ENCODE measurements around the gene CCER1. TPM values are rescaled to one million over a fixed set of nuclear protein-coding genes. Genes with fewer than 3 reads are reported as not detected.

The CCER1 gene, protein sequence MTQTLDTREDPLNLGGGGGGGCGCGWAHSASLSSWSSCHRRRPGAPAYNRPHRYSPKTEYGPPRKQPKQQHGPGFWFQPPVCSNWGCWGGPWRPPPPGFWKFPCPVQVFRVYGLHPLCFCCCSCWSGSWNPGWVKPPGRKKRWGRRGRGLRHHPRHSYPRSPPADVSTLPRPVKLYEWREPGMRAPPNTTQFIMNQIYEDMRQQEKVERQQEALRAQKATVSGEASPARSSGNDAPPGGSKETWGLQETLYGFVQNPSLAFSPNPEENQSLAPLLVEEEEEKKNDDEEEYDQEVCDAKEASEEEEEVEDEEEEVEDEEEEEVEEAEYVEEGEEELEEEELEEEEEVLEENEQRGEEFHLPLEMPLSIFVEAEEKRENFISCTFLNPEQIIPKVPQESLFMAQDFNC
- polyA plus RNA-seq (2011; rRNA removed) (not detected in 2 replicates), polyA minus RNA-seq (2011; rRNA and poly(A)+ RNA removed) (not detected in 2 replicates)

DNA sequence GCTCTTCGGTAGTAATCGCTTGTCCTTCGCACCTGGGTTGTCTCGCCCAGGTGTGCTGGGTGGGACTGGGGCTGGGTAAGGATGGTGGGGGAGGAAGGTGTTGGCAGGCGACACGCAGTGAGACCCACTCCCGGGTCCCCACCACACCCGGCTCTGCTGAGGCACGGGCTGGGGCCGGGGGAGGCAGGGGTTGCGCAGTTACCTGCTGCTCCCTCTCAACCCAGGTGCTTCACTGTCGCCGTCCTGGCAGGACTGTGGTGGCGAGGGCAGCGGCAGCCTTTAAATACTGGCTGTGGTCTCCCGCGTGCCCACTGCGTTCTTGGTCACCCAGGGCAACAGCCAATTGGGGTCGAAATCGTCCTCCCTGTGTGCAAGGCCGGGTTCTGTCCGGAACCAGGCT lies at the start of gene CCER1:
Gene CCER1, minus strand, starts transcription at position 256 of the 400 bp plus-strand sequence. CDS start 434 bp downstream, outside the sequence.
- peaks cover 16% of the 10 kb centered on the region for H3K9me3 ChIP-seq (ENCODE audit: control insufficient read depth, insufficient read depth, low read length)
- no peak within 1 kb of the TSS for H3K4me3 ChIP-seq (ENCODE audit: low read depth, low read length)
- H3K27me3 ChIP-seq (ENCODE audit: control insufficient read depth, insufficient read depth, low read length): no peaks in the 10 kb centered on the region
- DNase-seq (ENCODE audit: low read depth, low spot score): no peak
- no peak within 1 kb of the TSS for H3K27ac ChIP-seq (ENCODE audit: low read depth, low read length)
- POLR2A ChIA-PET: no interaction called here
- CTCF ChIA-PET: no interaction called here
- TF ChIP-seq, protein P1, sequence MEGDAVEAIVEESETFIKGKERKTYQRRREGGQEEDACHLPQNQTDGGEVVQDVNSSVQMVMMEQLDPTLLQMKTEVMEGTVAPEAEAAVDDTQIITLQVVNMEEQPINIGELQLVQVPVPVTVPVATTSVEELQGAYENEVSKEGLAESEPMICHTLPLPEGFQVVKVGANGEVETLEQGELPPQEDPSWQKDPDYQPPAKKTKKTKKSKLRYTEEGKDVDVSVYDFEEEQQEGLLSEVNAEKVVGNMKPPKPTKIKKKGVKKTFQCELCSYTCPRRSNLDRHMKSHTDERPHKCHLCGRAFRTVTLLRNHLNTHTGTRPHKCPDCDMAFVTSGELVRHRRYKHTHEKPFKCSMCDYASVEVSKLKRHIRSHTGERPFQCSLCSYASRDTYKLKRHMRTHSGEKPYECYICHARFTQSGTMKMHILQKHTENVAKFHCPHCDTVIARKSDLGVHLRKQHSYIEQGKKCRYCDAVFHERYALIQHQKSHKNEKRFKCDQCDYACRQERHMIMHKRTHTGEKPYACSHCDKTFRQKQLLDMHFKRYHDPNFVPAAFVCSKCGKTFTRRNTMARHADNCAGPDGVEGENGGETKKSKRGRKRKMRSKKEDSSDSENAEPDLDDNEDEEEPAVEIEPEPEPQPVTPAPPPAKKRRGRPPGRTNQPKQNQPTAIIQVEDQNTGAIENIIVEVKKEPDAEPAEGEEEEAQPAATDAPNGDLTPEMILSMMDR (IDR thresholded peaks at IDR 0.05; ENCODE audit: low read depth, low read length): no peak

DNA sequence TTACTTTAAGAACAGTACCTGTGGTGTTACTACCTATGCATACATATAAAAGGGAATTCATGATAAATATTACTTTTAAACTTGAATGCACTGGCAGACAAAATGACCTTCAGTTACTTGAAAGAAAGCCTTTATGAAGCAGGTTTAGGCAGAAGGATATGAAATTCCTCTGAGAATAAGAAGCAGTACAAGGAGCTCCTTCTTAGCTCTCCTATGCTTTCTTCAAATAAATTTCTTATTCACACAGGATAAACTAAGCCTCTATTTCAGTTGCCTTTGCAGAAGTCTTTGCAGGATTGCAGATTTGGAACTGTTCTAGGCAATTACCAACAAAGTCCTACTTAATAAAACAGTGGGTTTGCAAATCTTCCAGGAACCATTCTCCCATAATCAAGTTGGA lies 48.8 kb upstream of the CCER1 start:
- no peaks in the 10 kb centered on the region for H3K9me3 ChIP-seq (ENCODE audit: control insufficient read depth, insufficient read depth, low read length)
- TF ChIP-seq, protein P1 (IDR thresholded peaks at IDR 0.05; ENCODE audit: low read depth, low read length): no peak
- H3K27me3 ChIP-seq (ENCODE audit: control insufficient read depth, insufficient read depth, low read length): no peaks in the 10 kb centered on the region
- CTCF ChIA-PET: no interaction called here
- no peak overlapping the region for H3K4me3 ChIP-seq (ENCODE audit: low read depth, low read length)
- POLR2A ChIA-PET: no interaction called here
- no peak for DNase-seq (ENCODE audit: low read depth, low spot score)
- H3K27ac ChIP-seq (ENCODE audit: low read depth, low read length): no peak overlapping the region

DNA sequence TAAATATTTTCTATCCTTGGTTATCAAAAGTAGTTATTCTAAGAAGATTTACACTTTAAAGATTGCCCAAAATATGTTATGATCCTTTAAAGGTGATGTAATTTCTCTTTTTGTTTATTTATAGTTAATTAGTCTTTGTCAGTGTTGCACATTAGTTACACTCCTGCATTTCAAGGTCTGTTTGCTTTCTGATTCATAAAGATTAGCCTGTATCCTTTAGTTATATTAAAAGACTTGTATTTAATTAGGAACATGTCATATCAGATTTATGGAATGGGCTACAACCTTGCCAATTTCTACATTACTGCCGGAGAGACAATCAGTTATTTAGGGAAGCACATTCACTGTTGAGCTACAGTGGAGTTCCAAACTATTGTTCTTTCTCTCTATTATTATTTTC lies 46.3 kb upstream of the CCER1 start:
- no peak for DNase-seq (ENCODE audit: low read depth, low spot score)
- H3K4me3 ChIP-seq (ENCODE audit: low read depth, low read length): no peak overlapping the region
- CTCF ChIA-PET: no interaction called here

DNA sequence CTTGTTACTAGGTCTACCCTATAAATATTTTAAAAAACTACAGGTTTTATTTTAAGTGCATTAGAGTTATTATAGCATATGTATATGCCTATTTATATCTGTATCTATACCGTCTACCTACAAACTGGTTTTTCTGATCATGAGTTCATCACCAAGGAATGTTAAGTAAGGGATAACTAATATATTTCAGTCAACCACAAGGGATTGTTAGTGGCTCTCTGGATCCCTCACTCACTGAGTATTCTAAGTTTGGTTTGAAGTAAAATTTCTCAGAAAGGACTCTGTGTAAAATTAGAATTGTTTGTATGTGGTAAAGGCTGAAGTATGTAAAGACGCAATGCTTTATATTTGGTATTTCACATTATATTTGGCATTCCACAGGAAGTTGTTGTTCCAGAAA lies 45.0 kb upstream of the CCER1 start:
- Histone ChIP-seq H3K27me3 (ENCODE audit: control insufficient read depth, insufficient read depth, low read length) (no peaks in the 10 kb centered on the region), H3K27ac (ENCODE audit: low read depth, low read length) (no peak overlapping the region), H3K4me3 (ENCODE audit: low read depth, low read length) (no peak overlapping the region), H3K9me3 (ENCODE audit: control insufficient read depth, insufficient read depth, low read length) (no peaks in the 10 kb centered on the region)
- CTCF ChIA-PET: interaction anchor here (0.6 kb wide), 2 partner anchors 22 to 113 kb away, joined by 3 read pairs; no protein-coding TSS in a partner anchor
- POLR2A ChIA-PET: no interaction called here
- DNase-seq (ENCODE audit: low read depth, low spot score): no peak
- TF ChIP-seq, protein P1 (IDR thresholded peaks at IDR 0.05; ENCODE audit: low read depth, low read length): no peak

More for the DNA sequence above, 46.3 kb upstream of the CCER1 start:
- Histone ChIP-seq H3K27ac (ENCODE audit: low read depth, low read length) (no peak overlapping the region), H3K9me3 (ENCODE audit: control insufficient read depth, insufficient read depth, low read length) (no peaks in the 10 kb centered on the region), H3K27me3 (ENCODE audit: control insufficient read depth, insufficient read depth, low read length) (no peaks in the 10 kb centered on the region)
- TF ChIP-seq, protein P1 (IDR thresholded peaks at IDR 0.05; ENCODE audit: low read depth, low read length): no peak
- POLR2A ChIA-PET: no interaction called here

DNA sequence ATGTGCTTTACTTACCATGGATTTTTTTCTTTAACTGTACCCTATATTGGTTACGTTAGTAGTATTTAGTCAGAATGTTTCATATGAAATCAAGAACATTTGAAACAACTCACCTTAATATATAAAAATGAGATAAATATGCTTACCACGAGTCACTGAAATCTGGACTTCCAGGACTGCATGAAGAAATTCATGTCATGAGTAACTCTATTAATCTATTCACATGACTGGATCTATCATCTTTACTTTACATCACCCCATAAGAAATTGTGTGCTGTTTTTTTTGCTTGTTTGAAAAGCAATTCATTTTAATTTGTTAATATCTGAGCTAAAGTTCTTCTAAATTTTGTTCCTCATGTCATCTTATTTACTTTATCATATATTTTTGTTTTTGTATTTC lies 44.6 kb upstream of the CCER1 start:
- no peak overlapping the region for H3K4me3 ChIP-seq (ENCODE audit: low read depth, low read length)
- POLR2A ChIA-PET: no interaction called here
- no peak for DNase-seq (ENCODE audit: low read depth, low spot score)
- H3K27me3 ChIP-seq (ENCODE audit: control insufficient read depth, insufficient read depth, low read length): no peaks in the 10 kb centered on the region
- no peak overlapping the region for H3K27ac ChIP-seq (ENCODE audit: low read depth, low read length)
- CTCF ChIA-PET: interaction anchor here (0.6 kb wide), 1 partner anchor 113 kb away, joined by 3 read pairs; no protein-coding TSS in a partner anchor
- H3K9me3 ChIP-seq (ENCODE audit: control insufficient read depth, insufficient read depth, low read length): no peaks in the 10 kb centered on the region
- TF ChIP-seq, protein P1 (IDR thresholded peaks at IDR 0.05; ENCODE audit: low read depth, low read length): no peak
